HepG2 (cell line): ENCODE data around the gene OBP2B. TPM values are rescaled to one million over a fixed set of nuclear protein-coding genes. Genes with fewer than 3 reads are reported as not detected.

ENCODE experiments used
- ATAC-seq: fragments of 200-7000 bp; cut with Tn5 transposase; 3 replicates; pipeline ENCODE4 v1.9.1; 2020; ENCODE audit warnings: mild to moderate bottlenecking, moderate library complexity
- BruUV-seq: library from RNA; stranded (reverse); fragments of 400-500 nt; replicated peaks from 2 replicates; lab custom pipeline; 2021; lab: Mats Ljungman, UMichigan
- CTCF ChIA-PET: fragments of 300-600 bp; formaldehyde crosslinking; extraction: SDS; loops from one replicate; lab custom pipeline; 2021; ENCODE audit warnings: low total read pairs, inconsistent platforms, low intra/inter-chr PET ratio; lab: Yijun Ruan, JAX
- POLR2A ChIA-PET: fragments of 350-600 bp; sonication (Branson Sonifier 250); formaldehyde crosslinking; loops from one replicate; lab custom pipeline; 2020; ENCODE audit warnings: antibody characterized with exemption, inconsistent platforms; lab: Yijun Ruan, JAX
- DNase-seq: peaks from one replicate; pipeline ENCODE4 v3.0.0-alpha.2; 2015; ENCODE audit warnings: low spot score
- FAIRE-seq: peaks from 3 replicates; lab custom pipeline; 2011; peaks lifted over from hg19 to GRCh38; lab: Jason Lieb, UNC
- H2AFZ ChIP-seq: one replicate; pipeline ENCODE4 v1.6.1; 2011; ENCODE audit warnings: low read length, inconsistent platforms
- H3K27ac ChIP-seq: fragments of 300-600 bp; 3 replicates; pipeline ENCODE4 v1.8.0; 2011; ENCODE audit warnings: mixed run types, mild to moderate bottlenecking, mixed read lengths, low read length, inconsistent platforms; ENCODE audit not compliant: insufficient read depth; ENCODE audit errors: extremely low read length
- H3K27me3 ChIP-seq, 2 experiments: fragments of 200-600 bp in 1 of 2; 2 replicates in 1 of 2; 3 replicates in 1 of 2; pipeline versions ENCODE4 v1.6.0 to v1.8.0; 2011; ENCODE audit warnings: low read length in 2 of 2, mild to moderate bottlenecking in 2 of 2, moderate library complexity in 2 of 2, inconsistent platforms in 1 of 2; ENCODE audit not compliant: insufficient read depth in 2 of 2, control insufficient read depth in 1 of 2
- H3K36me3 ChIP-seq, 2 experiments: fragments of 200-600 bp in 1 of 2; replicated peaks in 1 of 2; 2 replicates in 1 of 2; 3 replicates in 1 of 2; pipeline versions ENCODE4 v1.5.1 to v1.8.0; 2011; ENCODE audit warnings: low read length in 2 of 2, inconsistent platforms in 1 of 2; ENCODE audit not compliant: insufficient read depth in 2 of 2, control insufficient read depth in 1 of 2
- H3K4me1 ChIP-seq: 2 replicates; pipeline ENCODE4 v1.5.1; 2012; ENCODE audit warnings: low read length, inconsistent platforms; ENCODE audit not compliant: insufficient read depth
- H3K4me2 ChIP-seq: 2 replicates; pipeline ENCODE4 v1.6.0; 2011; ENCODE audit warnings: low read depth, low read length, inconsistent platforms
- H3K4me3 ChIP-seq, 3 experiments: fragments of 200-600 bp in 1 of 3; sonication (generic), shearing (Covaris generic) in 1 of 3; replicated peaks in 1 of 3; 2 replicates each; pipeline ENCODE4 v1.5.1; 2011 to 2016; ENCODE audit warnings: low read length in 3 of 3, inconsistent platforms in 2 of 3, low read depth in 2 of 3, mild to moderate bottlenecking in 2 of 3, control low read depth in 1 of 3, mixed read lengths in 1 of 3; ENCODE audit not compliant: insufficient read depth in 1 of 3
- H3K79me2 ChIP-seq: one replicate; pipeline ENCODE4 v1.6.1; 2011; ENCODE audit warnings: low read length, inconsistent platforms; ENCODE audit not compliant: insufficient read depth
- H3K9ac ChIP-seq: 2 replicates; pipeline ENCODE4 v1.6.0; 2011; ENCODE audit warnings: mild to moderate bottlenecking, low read depth, low read length, inconsistent platforms; ENCODE audit not compliant: insufficient read depth
- H3K9me3 ChIP-seq: 2 replicates; pipeline ENCODE4 v1.5.1; 2012; ENCODE audit warnings: mild to moderate bottlenecking, low read length
- H4K20me1 ChIP-seq: 2 replicates; pipeline ENCODE4 v1.6.0; 2011; ENCODE audit warnings: inconsistent platforms, mild to moderate bottlenecking, low read length, moderate library complexity; ENCODE audit not compliant: insufficient read depth
- NFRKB ChIP-seq: fragments of 450-650 bp; IDR thresholded peaks from 2 replicates; pipeline ENCODE4 v1.6.1; 2017
- RBM22 ChIP-seq: fragments of 200-400 bp; formaldehyde crosslinking; optimal IDR thresholded peaks from 2 replicates; pipeline ENCODE3; 2017; ENCODE audit warnings: mild to moderate bottlenecking, low read length, moderate library complexity
- SYNCRIP ChIP-seq: fragments of 200-400 bp; formaldehyde crosslinking; IDR thresholded peaks from 2 replicates; pipeline ENCODE4 v1.6.1; 2018; ENCODE audit warnings: mild to moderate bottlenecking, low read depth, low read length; ENCODE audit not compliant: insufficient read depth
- ZFP36 ChIP-seq: fragments of 150-350 bp; IDR thresholded peaks from 2 replicates; pipeline ENCODE4 v1.6.1; 2018; ENCODE audit warnings: borderline replicate concordance, low read length, low read depth; ENCODE audit not compliant: partially characterized antibody
- ZSCAN29 ChIP-seq: sonication (generic); formaldehyde crosslinking; conservative IDR thresholded peaks from 2 replicates; pipeline ENCODE4 v1.4.0; 2020; ENCODE audit warnings: mild to moderate bottlenecking, missing genetic modification reagents
- WGBS: methylation state at CpG from one replicate; pipeline ENCODE4 v1.1.6; 2017; ENCODE audit warnings: low lambda C conversion rate; 5-methylcytosine and 5-hydroxymethylcytosine counted together
- in situ Hi-C: cut with HindIII; loops from 2 replicates; pipeline ENCODE4 v1.10.0; 2017; ENCODE audit warnings: low pct_unique_long_range_greater_than_20kb; ENCODE audit not compliant: extremely low pct_ligation_motif_present
- intact Hi-C: fragments of 100-400 bp; cut with micrococcal nuclease; formaldehyde crosslinking; loops from one replicate; pipeline ENCODE4 v1.10.0; 2022; ENCODE audit not compliant: unreplicated experiment
- polyA plus RNA-seq, 8 experiments: library from polyadenylated mRNA; depleted of rRNA in 3 of 8; stranded (reverse) in 7 of 8; unstranded in 1 of 8; fragments of >200 nt; fragmentation: Illumina TruSeq in 4 of 8; extraction: Trizol in 4 of 8; gene quantifications; 2 replicates each; pipeline versions ENCODE4 v1.2.1 to v1.2.3, GENCODE V29; 2011 to 2016; ENCODE audit warnings: low read depth in 4 of 8, missing spikeins in 1 of 8, mixed read lengths in 1 of 8; ENCODE audit not compliant: insufficient read depth in 1 of 8
- total RNA-seq, 5 experiments: library from RNA; depleted of rRNA; stranded (reverse); fragments of >200 nt; fragmentation: Illumina TruSeq; extraction: Trizol; gene quantifications; 2 replicates each; pipeline ENCODE4 v1.2.3, GENCODE V29; 2016; ENCODE audit warnings: low read depth in 1 of 5
- TF ChIP-seq, protein P1 (sequence below): sonication (generic); formaldehyde crosslinking; IDR thresholded peaks from 2 replicates; pipeline ENCODE4 v1.4.0; 2020; ENCODE audit warnings: mild to moderate bottlenecking, missing genetic modification reagents

The OBP2B gene
- total and polyA plus RNA-seq, 2 of the 13 experiments (the other 11 are each of a cell fraction or from before 2014, with no cell fraction given), result not detected

DNA sequence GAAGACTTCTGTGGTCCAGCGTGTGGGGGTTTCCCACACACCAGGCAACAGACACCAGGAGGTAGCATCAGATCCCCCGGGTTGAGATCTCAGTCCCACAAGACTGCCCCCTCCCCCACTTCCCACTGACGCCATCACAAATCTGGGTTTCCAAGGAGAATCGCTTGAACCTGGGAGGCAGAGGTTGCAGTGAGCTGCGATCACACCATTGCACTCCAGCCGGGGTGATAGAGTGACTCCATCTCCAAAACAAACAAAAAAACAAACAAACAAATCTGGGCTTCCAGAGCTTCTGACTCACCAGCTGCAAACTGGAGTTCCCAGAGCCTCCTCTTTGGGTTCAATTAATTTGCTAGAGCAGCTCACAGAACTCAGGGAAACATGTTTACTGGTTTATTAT lies 40.6 kb downstream of the OBP2B start:
- intact Hi-C loops (no loop called here), in situ Hi-C loops (no loop called here)
- Histone ChIP-seq H3K27ac (no peak overlapping the region), H3K27me3 (peaks cover 3 to 24% of the 10 kb centered on the region in 2 experiments; a peak in 4 of 5 replicates), H3K79me2 (no peaks in the 10 kb centered on the region), H4K20me1 (no peaks in the 10 kb centered on the region), H3K9me3 (no peaks in the 10 kb centered on the region), H3K4me2 (no peak overlapping the region), H2AFZ (no peak overlapping the region), H3K9ac (no peak overlapping the region), H3K36me3 (no peaks in the 10 kb centered on the region), H3K4me1 (no peaks in the 10 kb centered on the region), H3K4me3 (no peak overlapping the region)
- POLR2A ChIA-PET, result no interaction called here
- DNase-seq, result no peak
- FAIRE-seq, result no peak
- BruUV-seq, result no TSS peak
- 19% methylated on average over 6 of the region's 6 CpGs for WGBS
- TF ChIP-seq, protein P1, sequence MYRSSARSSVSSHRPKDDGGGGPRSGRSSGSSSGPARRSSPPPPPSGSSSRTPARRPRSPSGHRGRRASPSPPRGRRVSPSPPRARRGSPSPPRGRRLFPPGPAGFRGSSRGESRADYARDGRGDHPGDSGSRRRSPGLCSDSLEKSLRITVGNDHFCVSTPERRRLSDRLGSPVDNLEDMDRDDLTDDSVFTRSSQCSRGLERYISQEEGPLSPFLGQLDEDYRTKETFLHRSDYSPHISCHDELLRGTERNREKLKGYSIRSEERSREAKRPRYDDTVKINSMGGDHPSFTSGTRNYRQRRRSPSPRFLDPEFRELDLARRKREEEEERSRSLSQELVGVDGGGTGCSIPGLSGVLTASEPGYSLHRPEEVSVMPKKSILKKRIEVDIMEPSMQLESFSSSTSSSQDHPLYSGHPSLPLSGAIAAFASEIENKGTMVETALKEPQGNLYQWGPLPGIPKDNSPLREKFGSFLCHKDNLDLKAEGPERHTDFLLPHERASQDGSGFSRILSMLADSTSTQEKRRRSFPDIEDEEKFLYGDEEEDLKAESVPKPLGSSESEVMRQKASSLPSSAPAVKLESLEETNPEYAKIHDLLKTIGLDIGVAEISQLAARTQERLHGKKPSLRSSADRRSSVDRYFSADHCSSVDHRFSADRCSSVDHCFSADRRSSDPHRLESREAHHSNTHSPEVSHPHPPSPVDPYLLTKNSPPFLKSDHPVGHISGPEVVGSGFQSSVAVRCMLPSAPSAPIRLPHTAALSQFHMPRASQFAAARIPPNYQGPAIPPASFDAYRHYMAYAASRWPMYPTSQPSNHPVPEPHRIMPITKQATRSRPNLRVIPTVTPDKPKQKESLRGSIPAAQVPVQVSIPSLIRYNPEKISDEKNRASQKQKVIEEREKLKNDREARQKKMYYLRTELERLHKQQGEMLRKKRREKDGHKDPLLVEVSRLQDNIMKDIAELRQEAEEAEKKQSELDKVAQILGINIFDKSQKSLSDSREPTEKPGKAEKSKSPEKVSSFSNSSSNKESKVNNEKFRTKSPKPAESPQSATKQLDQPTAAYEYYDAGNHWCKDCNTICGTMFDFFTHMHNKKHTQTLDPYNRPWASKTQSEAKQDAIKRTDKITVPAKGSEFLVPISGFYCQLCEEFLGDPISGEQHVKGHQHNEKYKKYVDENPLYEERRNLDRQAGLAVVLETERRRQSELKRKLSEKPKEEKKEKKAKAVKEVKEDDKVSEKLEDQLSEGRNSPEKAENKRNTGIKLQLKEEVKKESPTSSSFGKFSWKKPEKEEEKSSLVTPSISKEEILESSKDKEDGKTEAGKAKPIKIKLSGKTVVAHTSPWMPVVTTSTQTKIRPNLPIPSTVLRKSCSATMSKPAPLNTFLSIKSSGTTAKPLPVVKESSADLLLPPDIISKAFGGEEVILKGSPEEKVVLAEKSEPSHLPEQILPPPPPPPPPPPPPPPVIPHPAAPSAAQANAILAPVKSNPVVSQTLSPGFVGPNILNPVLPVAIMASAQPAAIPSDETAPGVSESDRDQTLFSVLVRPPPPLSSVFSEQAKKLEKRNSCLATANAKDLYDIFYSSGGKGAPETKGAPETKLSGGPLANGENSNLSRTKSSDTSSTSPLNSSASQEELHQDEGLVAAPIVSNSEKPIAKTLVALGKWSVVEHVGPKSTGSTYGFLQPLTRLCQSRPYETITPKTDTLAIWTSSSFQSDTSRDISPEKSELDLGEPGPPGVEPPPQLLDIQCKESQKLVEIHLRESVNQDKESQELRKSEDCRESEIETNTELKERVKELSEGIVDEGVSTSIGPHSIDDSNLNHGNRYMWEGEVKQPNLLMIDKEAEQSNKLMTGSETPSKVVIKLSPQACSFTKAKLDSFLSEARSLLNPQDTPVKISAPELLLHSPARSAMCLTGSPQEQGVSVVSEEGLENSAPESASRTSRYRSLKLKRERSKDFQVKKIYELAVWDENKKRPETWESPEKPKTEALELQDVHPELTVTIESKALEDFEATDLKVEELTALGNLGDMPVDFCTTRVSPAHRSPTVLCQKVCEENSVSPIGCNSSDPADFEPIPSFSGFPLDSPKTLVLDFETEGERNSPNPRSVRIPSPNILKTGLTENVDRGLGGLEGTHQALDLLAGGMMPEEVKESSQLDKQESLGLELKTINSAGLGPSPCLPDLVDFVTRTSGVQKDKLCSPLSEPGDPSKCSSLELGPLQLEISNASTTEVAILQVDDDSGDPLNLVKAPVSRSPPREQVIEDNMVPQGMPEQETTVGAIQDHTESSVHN (CRISPR knock-in tag), result no peak
- TF ChIP-seq RBM22, result no peak
- no peak for TF ChIP-seq NFRKB
- no peak for TF ChIP-seq SYNCRIP
- TF ChIP-seq ZFP36, result no peak
- TF ChIP-seq ZSCAN29 (CRISPR knock-in tag), result no peak
- CTCF ChIA-PET, result no interaction called here
- ATAC-seq, result no peak
